Tibial nerve (tissue), 3 donors: ENCODE results near the gene GSG1L.

ENCODE experiments used
- CTCF ChIP-seq, 5 experiments: fragments of 200-600 bp in 3 of 5; fragments of 450-650 bp in 2 of 5; sonication (generic) in 3 of 5; IDR thresholded peaks; one replicate each; pipeline ENCODE4 v1.5.1; 2016 to 2019; ENCODE audit warnings: antibody characterized with exemption in 5 of 5, mild to moderate bottlenecking in 3 of 5, moderate library complexity in 2 of 5
- POLR2A ChIP-seq, 2 donors: fragments of 450-650 bp; IDR thresholded peaks; one replicate each; pipeline ENCODE4 v1.6.1; 2017; ENCODE audit warnings: antibody characterized with exemption in 2 of 2, mild to moderate bottlenecking in 2 of 2, moderate library complexity in 2 of 2

GRCh38 chr16:27890866-27891265, 172.6 kb downstream of the GSG1L start:
- TF ChIP-seq CTCF (IDR thresholded peaks at IDR 0.05) (no peak), POLR2A (IDR thresholded peaks at IDR 0.05) (no peak)
